Measurements from ENCODE around the gene SCNN1B. TPM values are rescaled to one million over a fixed set of nuclear protein-coding genes. Genes with fewer than 3 reads are reported as not detected.

SCNN1B gene
- total RNA-seq, 1 experiment from 2014 or later: 2.5 TPM

- no peak for TF ChIP-seq CTCF (conservative IDR thresholded peaks at IDR 0.05; ENCODE audit: low read depth, low read length)
- H3K4me1 ChIP-seq (ENCODE audit: insufficient read depth, low read length, poor library complexity, severe bottlenecking): peaks cover 4% of the 10 kb centered on the region
- H3K4me3 ChIP-seq (ENCODE audit: low read depth, low read length, poor library complexity, severe bottlenecking): no peak overlapping the region
- POLR2A ChIA-PET (ENCODE audit: low non-redundant PET): no interaction called here
- no peaks in the 10 kb centered on the region for H3K27me3 ChIP-seq (replicated peaks; ENCODE audit: insufficient read depth, low read depth, low read length, poor library complexity)
- no peak overlapping the region for H3K27ac ChIP-seq (ENCODE audit: low read depth, low read length, poor library complexity, severe bottlenecking)
- no TSS peak for BruUV-seq (replicated peaks)
- peak; percentile 38 for DNase-seq (ENCODE audit: low spot score)
- CTCF ChIA-PET: no interaction called here
- no peaks in the 10 kb centered on the region for H3K9me3 ChIP-seq (ENCODE audit: low read depth, low read length, poor library complexity, severe bottlenecking)
- intact Hi-C loops (cut with micrococcal nuclease; ENCODE audit: unreplicated experiment): no loop called here
- H3K36me3 ChIP-seq (ENCODE audit: insufficient read depth, low read length, poor library complexity, severe bottlenecking): no peaks in the 10 kb centered on the region
These were observed 27.1 kb upstream of the SCNN1B start for GRCh38 chr16:23274968-23275367.

GRCh38 chr16:23276821-23277220, 25.3 kb upstream of the SCNN1B start:
- H3K27ac ChIP-seq (ENCODE audit: low read depth, low read length, poor library complexity, severe bottlenecking): no peak overlapping the region
- CTCF ChIA-PET: no interaction called here
- DNase-seq (ENCODE audit: low spot score): no peak
- H3K27me3 ChIP-seq (replicated peaks; ENCODE audit: insufficient read depth, low read depth, low read length, poor library complexity): no peaks in the 10 kb centered on the region
- BruUV-seq (replicated peaks): no TSS peak
- POLR2A ChIA-PET (ENCODE audit: low non-redundant PET): no interaction called here
- no peaks in the 10 kb centered on the region for H3K36me3 ChIP-seq (ENCODE audit: insufficient read depth, low read length, poor library complexity, severe bottlenecking)
- TF ChIP-seq CTCF (conservative IDR thresholded peaks at IDR 0.05; ENCODE audit: low read depth, low read length): no peak
- TF ChIP-seq EZH2 (IDR thresholded peaks at IDR 0.05; ENCODE audit: borderline replicate concordance, low read depth, low read length, poor library complexity, severe bottlenecking): no peak
- intact Hi-C loops (cut with micrococcal nuclease; ENCODE audit: unreplicated experiment): no loop called here
- H3K4me1 ChIP-seq (ENCODE audit: insufficient read depth, low read length, poor library complexity, severe bottlenecking): peaks cover 13% of the 10 kb centered on the region
- no peaks in the 10 kb centered on the region for H3K9me3 ChIP-seq (ENCODE audit: low read depth, low read length, poor library complexity, severe bottlenecking)
- H3K4me3 ChIP-seq (ENCODE audit: low read depth, low read length, poor library complexity, severe bottlenecking): no peak overlapping the region

GRCh38 chr16:23278031-23278430, 24.1 kb upstream of the SCNN1B start:
- POLR2A ChIA-PET (ENCODE audit: low non-redundant PET): no interaction called here
- no peaks in the 10 kb centered on the region for H3K9me3 ChIP-seq (ENCODE audit: low read depth, low read length, poor library complexity, severe bottlenecking)
- TF ChIP-seq EZH2 (IDR thresholded peaks at IDR 0.05; ENCODE audit: borderline replicate concordance, low read depth, low read length, poor library complexity, severe bottlenecking) (no peak), CTCF (conservative IDR thresholded peaks at IDR 0.05; ENCODE audit: low read depth, low read length) (no peak)
- CTCF ChIA-PET: no interaction called here
- H3K4me1 ChIP-seq (ENCODE audit: insufficient read depth, low read length, poor library complexity, severe bottlenecking): peaks cover 13% of the 10 kb centered on the region
- no peak for DNase-seq (ENCODE audit: low spot score)
- no TSS peak for BruUV-seq (replicated peaks)
- no peak overlapping the region for H3K4me3 ChIP-seq (ENCODE audit: low read depth, low read length, poor library complexity, severe bottlenecking)
- H3K27ac ChIP-seq (ENCODE audit: low read depth, low read length, poor library complexity, severe bottlenecking): no peak overlapping the region
- intact Hi-C loops (cut with micrococcal nuclease; ENCODE audit: unreplicated experiment): no loop called here
- H3K36me3 ChIP-seq (ENCODE audit: insufficient read depth, low read length, poor library complexity, severe bottlenecking): no peaks in the 10 kb centered on the region
- H3K27me3 ChIP-seq (replicated peaks; ENCODE audit: insufficient read depth, low read depth, low read length, poor library complexity): no peaks in the 10 kb centered on the region
